A549 (cell line): ENCODE measurements around the gene CD209. TPM values are rescaled to one million over a fixed set of nuclear protein-coding genes. Genes with fewer than 3 reads are reported as not detected.

ENCODE experiments used
- ATAC-seq, 2 experiments: fragments of 200-7000 bp in 1 of 2; fragments of >200 bp in 1 of 2; cut with Nextera tagmentation in 1 of 2; cut with Tn5 transposase in 1 of 2; 3 replicates each; pipeline versions ENCODE4 v1.8.0 to v1.9.1; 2018 to 2020; ENCODE audit warnings: mild to moderate bottlenecking in 1 of 2, moderate library complexity in 1 of 2
- CTCF ChIA-PET: fragments of 300-600 bp; sonication (Branson Sonifier 250); formaldehyde crosslinking; extraction: SDS; loops from one replicate; lab custom pipeline; 2021; ENCODE audit warnings: antibody characterized with exemption, inconsistent platforms; lab: Yijun Ruan, JAX
- POLR2A ChIA-PET: fragments of 350-600 bp; formaldehyde crosslinking; extraction: SDS; loops from one replicate; lab custom pipeline; 2021; ENCODE audit warnings: antibody characterized with exemption, inconsistent platforms; lab: Yijun Ruan, JAX
- DNase-seq, 2 experiments: peaks; one replicate each; pipeline versions ENCODE4 v3.0.0 to v3.0.0-alpha.2; 2011 to 2016; ENCODE audit warnings: low read depth in 1 of 2, low spot score in 1 of 2
- FAIRE-seq: peaks from 2 replicates; lab custom pipeline; 2011; peaks lifted over from hg19 to GRCh38; lab: Jason Lieb, UNC
- H3K27ac ChIP-seq, 2 experiments: fragments of >200 bp; sonication (Bioruptor Twin); formaldehyde crosslinking; 3 replicates each; pipeline ENCODE4 v1.5.1; 2016 to 2017
- H3K4me1 ChIP-seq: fragments of >200 bp; sonication (Bioruptor Twin); formaldehyde crosslinking; 3 replicates; pipeline ENCODE4 v1.6.1; 2016
- H3K4me2 ChIP-seq: fragments of >200 bp; sonication (Bioruptor Twin); formaldehyde crosslinking; 3 replicates; pipeline ENCODE4 v1.6.1; 2016
- H3K4me3 ChIP-seq: fragments of >200 bp; sonication (Bioruptor Twin); formaldehyde crosslinking; 3 replicates; pipeline ENCODE4 v1.5.1; 2016
- H3K9me3 ChIP-seq: fragments of >200 bp; sonication (Bioruptor Twin); formaldehyde crosslinking; 3 replicates; pipeline ENCODE4 v1.6.1; 2016
- BHLHE40 ChIP-seq: IDR thresholded peaks from 2 replicates; pipeline ENCODE4 v1.6.1; 2012; ENCODE audit warnings: low read depth, low read length, inconsistent platforms
- CHD2 ChIP-seq: fragments of 150-350 bp; IDR thresholded peaks from 2 replicates; pipeline ENCODE4 v1.6.1; 2014; ENCODE audit warnings: low read length; ENCODE audit not compliant: partially characterized antibody
- EHF ChIP-seq: fragments of 250-450 bp; sonication (Bioruptor Pico); IDR thresholded peaks from 2 replicates; pipeline ENCODE4 v1.5.0; 2020; ENCODE audit warnings: mild to moderate bottlenecking
- EHMT2 ChIP-seq: fragments of 200-600 bp; sonication (generic); IDR thresholded peaks from 2 replicates; pipeline ENCODE4 v1.6.1; 2016; ENCODE audit warnings: antibody characterized with exemption, low read depth, mild to moderate bottlenecking, moderate library complexity
- ESRRA ChIP-seq: fragments of 150-350 bp; IDR thresholded peaks from 2 replicates; pipeline ENCODE4 v1.6.1; 2014; ENCODE audit warnings: mild to moderate bottlenecking, low read length, borderline replicate concordance
- FOSL2 ChIP-seq, 2 experiments: fragments of 450-650 bp in 1 of 2; fragments of >200 bp in 1 of 2; sonication (Bioruptor Twin) in 1 of 2; formaldehyde crosslinking; IDR thresholded peaks; 2 replicates each; pipeline versions ENCODE4 v1.5.0 to v1.6.1; 2016 to 2020; ENCODE audit warnings: mild to moderate bottlenecking in 1 of 2, moderate library complexity in 1 of 2
- FOXS1 ChIP-seq: fragments of 250-450 bp; sonication (Bioruptor Pico); IDR thresholded peaks from 2 replicates; pipeline ENCODE4 v1.5.0; 2020; ENCODE audit warnings: mild to moderate bottlenecking, moderate library complexity
- HEYL ChIP-seq: fragments of 250-450 bp; sonication (Bioruptor Pico); IDR thresholded peaks from 2 replicates; pipeline ENCODE4 v1.8.0; 2021; ENCODE audit warnings: mild to moderate bottlenecking, moderate library complexity
- KDM1A ChIP-seq: fragments of 200-600 bp; sonication (generic); IDR thresholded peaks from 2 replicates; pipeline ENCODE4 v1.6.1; 2016; ENCODE audit warnings: low read depth, mild to moderate bottlenecking
- MAFK ChIP-seq: fragments of 450-650 bp; IDR thresholded peaks from 2 replicates; pipeline ENCODE4 v1.6.1; 2014; ENCODE audit not compliant: partially characterized antibody
- NFE2L2 ChIP-seq: fragments of 150-350 bp; conservative IDR thresholded peaks from 2 replicates; pipeline ENCODE4 v1.6.1; 2014; ENCODE audit warnings: low read length
- PHF8 ChIP-seq: fragments of 200-600 bp; sonication (generic); IDR thresholded peaks from 2 replicates; pipeline ENCODE4 v1.6.1; 2016; ENCODE audit warnings: low read depth, mild to moderate bottlenecking, antibody characterized with exemption, moderate library complexity, borderline replicate concordance
- POLR2A ChIP-seq: IDR thresholded peaks from 2 replicates; pipeline ENCODE4 v1.6.1; 2012; ENCODE audit warnings: mild to moderate bottlenecking, low read length
- RAD21 ChIP-seq, 2 experiments: fragments of >200 bp in 1 of 2; sonication (Bioruptor Twin) in 1 of 2; formaldehyde crosslinking in 1 of 2; IDR thresholded peaks in 1 of 2; conservative IDR thresholded peaks in 1 of 2; 2 replicates in 1 of 2; 3 replicates in 1 of 2; pipeline ENCODE4 v1.6.1; 2012 to 2018; ENCODE audit warnings: inconsistent platforms in 1 of 2
- RARB ChIP-seq: fragments of 250-450 bp; sonication (Bioruptor Pico); IDR thresholded peaks from 2 replicates; pipeline ENCODE4 v1.8.0; 2021; ENCODE audit warnings: mild to moderate bottlenecking, moderate library complexity
- RNF2 ChIP-seq: fragments of 200-600 bp; sonication (generic); IDR thresholded peaks from 2 replicates; pipeline ENCODE4 v1.6.1; 2016; ENCODE audit warnings: low read depth, mild to moderate bottlenecking, antibody characterized with exemption, moderate library complexity, borderline replicate concordance
- SMC3 ChIP-seq: fragments of >200 bp; sonication (Bioruptor Twin); formaldehyde crosslinking; IDR thresholded peaks from 3 replicates; pipeline ENCODE4 v1.6.1; 2018; ENCODE audit warnings: inconsistent platforms
- SREBF2 ChIP-seq: fragments of 450-650 bp; IDR thresholded peaks from 2 replicates; pipeline ENCODE4 v1.6.1; 2014; ENCODE audit warnings: mild to moderate bottlenecking, moderate library complexity
- TFCP2L1 ChIP-seq: fragments of 250-450 bp; sonication (Bioruptor Pico); IDR thresholded peaks from 2 replicates; pipeline ENCODE4 v1.5.0; 2021; ENCODE audit warnings: mild to moderate bottlenecking
- TP53 ChIP-seq: fragments of 250-450 bp; sonication (Bioruptor Pico); IDR thresholded peaks from 2 replicates; pipeline ENCODE4 v1.5.0; 2021; ENCODE audit warnings: mild to moderate bottlenecking, moderate library complexity
- ZC3H11A ChIP-seq: fragments of 450-650 bp; IDR thresholded peaks from 2 replicates; pipeline ENCODE4 v1.6.1; 2014; ENCODE audit warnings: antibody characterized with exemption, mild to moderate bottlenecking
- ZFP36 ChIP-seq: fragments of 450-650 bp; IDR thresholded peaks from 2 replicates; pipeline ENCODE4 v1.6.1; 2014; ENCODE audit warnings: borderline replicate concordance; ENCODE audit not compliant: partially characterized antibody
- WGBS: methylation state at CpG from one replicate; pipeline ENCODE4 v1.1.6; 2017; ENCODE audit errors: missing lambda C conversion rate; 5-methylcytosine and 5-hydroxymethylcytosine counted together
- polyA plus RNA-seq, 4 experiments: library from polyadenylated mRNA; depleted of rRNA in 3 of 4; stranded (reverse); fragments of >200 nt; fragmentation: RNase III in 1 of 4; extraction: RNeasy Plus Mini Kit Qiagen cat#74134 plus additional on column Dnase treatment in 1 of 4; gene quantifications; 2 replicates in 3 of 4; 3 replicates in 1 of 4; pipeline ENCODE4 v1.2.3, GENCODE V29; 2011 to 2017
- TF ChIP-seq, protein P1 (sequence below): fragments of >200 bp; sonication (Bioruptor Twin); formaldehyde crosslinking; IDR thresholded peaks from 3 replicates; pipeline ENCODE4 v1.6.1; 2016

CD209 gene
- polyA plus RNA-seq, 2 of the 4 experiments (the other 2 are of a cell fraction), result not detected

DNA sequence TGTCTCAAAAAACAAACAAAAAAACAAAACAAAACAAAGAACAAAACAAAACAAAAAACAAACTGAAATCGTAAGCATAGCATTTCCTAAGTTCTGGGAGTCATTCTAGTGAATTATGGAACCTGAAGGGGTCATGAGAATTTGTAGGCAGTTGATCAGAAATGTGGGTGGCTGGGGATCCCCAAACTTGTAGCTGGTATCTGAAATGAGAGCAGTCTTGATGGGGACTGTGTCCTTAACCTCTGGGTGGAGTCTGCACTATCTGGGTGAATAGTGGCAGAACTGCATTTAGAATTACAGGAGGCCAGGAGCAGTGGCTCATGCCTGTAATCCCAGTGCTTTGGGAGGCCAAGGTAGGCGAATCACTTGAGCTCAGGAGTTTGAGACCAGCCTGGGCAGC, 21.5 kb downstream of the CD209 start:
- no peak for ATAC-seq
- no peak for DNase-seq
- Histone ChIP-seq H3K4me3 (no peak overlapping the region), H3K9me3 (no peaks in the 10 kb centered on the region), H3K4me1 (no peaks in the 10 kb centered on the region), H3K4me2 (no peak overlapping the region), H3K27ac (no peak overlapping the region)
- WGBS, result 8% methylated on average over 2 of the region's 2 CpGs
- no peak for FAIRE-seq
- TF ChIP-seq ZC3H11A (no peak), EHMT2 (no peak), SMC3 (no peak), TP53 (no peak)
- CTCF ChIA-PET, result interaction anchor here (0.6 to 2.1 kb wide), 3 partner anchors 45 to 174 kb away, joined by 3 to 10 read pairs (median 5); partner anchors contain the start of gene TRAPPC5
- POLR2A ChIA-PET, result no interaction called here

DNA sequence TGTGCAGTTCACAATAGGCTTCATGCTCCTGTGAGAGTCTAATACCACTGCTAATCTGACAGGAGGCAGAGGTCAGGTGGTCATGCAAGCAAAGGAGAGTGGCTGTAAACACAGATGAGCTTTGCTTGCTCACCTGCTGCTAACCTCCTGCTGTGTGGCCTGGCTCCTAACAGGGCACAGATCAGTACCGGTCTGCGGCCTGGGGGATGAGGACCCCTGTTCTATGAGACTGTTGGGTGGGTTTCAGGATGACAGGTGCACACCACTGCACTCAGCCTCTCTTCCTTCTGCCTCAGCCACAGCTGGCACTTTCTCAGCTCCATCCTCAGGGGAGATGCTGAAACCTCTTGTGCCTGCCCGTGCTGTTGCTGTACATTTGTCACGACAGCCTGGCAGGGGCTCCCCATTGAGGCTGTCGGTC, 25.1 kb downstream of the CD209 start:
- DNase-seq, result no peak
- CTCF ChIA-PET, result no interaction called here
- Histone ChIP-seq H3K4me2 (no peak overlapping the region), H3K4me3 (no peak overlapping the region), H3K9me3 (no peaks in the 10 kb centered on the region), H3K27ac (no peak overlapping the region), H3K4me1 (no peaks in the 10 kb centered on the region)
- no peak for TF ChIP-seq ZFP36
- TF ChIP-seq, protein P1, sequence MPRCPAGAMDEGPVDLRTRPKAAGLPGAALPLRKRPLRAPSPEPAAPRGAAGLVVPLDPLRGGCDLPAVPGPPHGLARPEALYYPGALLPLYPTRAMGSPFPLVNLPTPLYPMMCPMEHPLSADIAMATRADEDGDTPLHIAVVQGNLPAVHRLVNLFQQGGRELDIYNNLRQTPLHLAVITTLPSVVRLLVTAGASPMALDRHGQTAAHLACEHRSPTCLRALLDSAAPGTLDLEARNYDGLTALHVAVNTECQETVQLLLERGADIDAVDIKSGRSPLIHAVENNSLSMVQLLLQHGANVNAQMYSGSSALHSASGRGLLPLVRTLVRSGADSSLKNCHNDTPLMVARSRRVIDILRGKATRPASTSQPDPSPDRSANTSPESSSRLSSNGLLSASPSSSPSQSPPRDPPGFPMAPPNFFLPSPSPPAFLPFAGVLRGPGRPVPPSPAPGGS, result no peak
- no peak for TF ChIP-seq RARB
- no peak for TF ChIP-seq CHD2
- no peak for TF ChIP-seq RNF2
- no peak for TF ChIP-seq TFCP2L1 (CRISPR knock-in tag)
- TF ChIP-seq HEYL (CRISPR knock-in tag), result no peak
- no peak for TF ChIP-seq EHF (CRISPR knock-in tag)
- no peak for FAIRE-seq
- ATAC-seq, result no peak
- POLR2A ChIA-PET, result no interaction called here
- 11% methylated on average over 3 of the region's 5 CpGs for WGBS

DNA sequence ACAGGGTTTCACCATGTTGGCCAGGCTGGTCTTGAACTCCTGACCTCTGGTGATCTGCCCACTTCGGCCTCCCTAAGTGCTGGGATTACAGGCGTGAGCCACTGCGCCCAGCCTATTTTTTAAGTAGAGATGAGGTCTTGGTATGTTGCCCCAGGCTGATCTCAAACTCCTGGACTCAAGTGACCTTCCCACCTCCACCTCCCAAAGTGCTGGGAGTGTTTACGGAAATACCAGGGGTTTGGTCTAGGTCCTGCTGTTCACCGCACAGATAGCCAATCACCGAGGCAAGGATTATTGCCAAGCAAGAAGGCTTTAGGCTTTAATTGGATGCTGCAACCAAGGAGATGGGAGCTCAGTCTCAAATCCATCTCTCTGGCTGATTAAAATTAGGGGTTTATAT, 27.0 kb downstream of the CD209 start:
- H3K27ac ChIP-seq, result no peak overlapping the region
- FAIRE-seq, result no peak
- ChIA-PET CTCF (no interaction called here), POLR2A (no interaction called here)
- TF ChIP-seq ESRRA (no peak), MAFK (no peak), SREBF2 (no peak), NFE2L2 (no peak), POLR2A (no peak), KDM1A (no peak), FOSL2 (IDR thresholded peaks at IDR 0.05) (no peak), FOSL2 (CRISPR knock-in tag; IDR thresholded peaks at IDR 0.05) (no peak), FOXS1 (no peak), HEYL (CRISPR knock-in tag) (no peak), PHF8 (no peak), BHLHE40 (no peak)
- WGBS, result 63% methylated on average over 5 of the region's 6 CpGs
- no peaks in the 10 kb centered on the region for H3K4me1 ChIP-seq
- H3K9me3 ChIP-seq, result peaks cover 4% of the 10 kb centered on the region; the same call in 2 of the 3 replicates
- H3K4me3 ChIP-seq, result no peak overlapping the region
- H3K4me2 ChIP-seq, result no peak overlapping the region
- no peak for DNase-seq
- ATAC-seq, result no peak

DNA sequence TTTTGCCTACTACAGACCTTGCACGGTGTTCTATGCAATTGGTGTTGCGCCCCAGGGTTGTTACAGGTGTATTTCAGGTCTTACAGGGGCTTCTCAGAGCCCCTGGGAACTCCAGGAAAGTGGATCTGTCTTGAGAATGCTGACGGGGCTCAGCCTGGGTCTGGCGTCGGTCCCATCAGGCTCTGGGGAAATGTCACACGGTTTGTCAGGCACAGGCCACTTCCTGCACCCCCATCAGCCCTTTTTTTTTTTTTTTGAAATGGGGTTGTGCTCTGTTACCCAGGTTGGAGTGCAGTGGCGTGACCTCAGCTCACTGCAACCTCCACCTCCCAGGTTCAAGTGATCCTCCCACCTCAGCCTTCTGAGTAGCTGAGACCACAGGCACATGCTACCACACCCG, 28.7 kb downstream of the CD209 start:
- H3K27ac ChIP-seq, result no peak overlapping the region
- TF ChIP-seq RAD21 (conservative IDR thresholded peaks at IDR 0.05 in 1 of 2, IDR thresholded peaks at IDR 0.05 in 1 of 2) (no peak), KDM1A (no peak), FOXS1 (no peak)
- no peak overlapping the region for H3K4me3 ChIP-seq
- 31% methylated on average over 8 of the region's 8 CpGs for WGBS
- H3K4me1 ChIP-seq, result no peaks in the 10 kb centered on the region
- POLR2A ChIA-PET, result no interaction called here
- no peak for DNase-seq
- CTCF ChIA-PET, result interaction anchor here (1.5 kb wide), 1 partner anchor 38 kb away, joined by 3 read pairs; the partner anchor contains the start of gene TRAPPC5
- peaks cover 4% of the 10 kb centered on the region; the same call in 2 of the 3 replicates for H3K9me3 ChIP-seq
- no peak for FAIRE-seq
- no peak overlapping the region for H3K4me2 ChIP-seq
- no peak for ATAC-seq
